Lower leg skin (tissue), 3 donors: ENCODE data around the gene TGFBI.

Experiments
- POLR2A ChIP-seq, 2 donors: fragments of 450-650 bp; IDR thresholded peaks; one replicate each; pipeline ENCODE4 v1.6.1; 2016 to 2017; ENCODE audit warnings: antibody characterized with exemption in 2 of 2, mild to moderate bottlenecking in 1 of 2, moderate library complexity in 1 of 2
- TF ChIP-seq, protein P1 (sequence below), 3 donors: fragments of 450-650 bp; IDR thresholded peaks; one replicate each; pipeline ENCODE4 v1.5.1; 2016; ENCODE audit warnings: antibody characterized with exemption in 3 of 3, mild to moderate bottlenecking in 3 of 3, moderate library complexity in 2 of 3

- TF ChIP-seq, protein P1, sequence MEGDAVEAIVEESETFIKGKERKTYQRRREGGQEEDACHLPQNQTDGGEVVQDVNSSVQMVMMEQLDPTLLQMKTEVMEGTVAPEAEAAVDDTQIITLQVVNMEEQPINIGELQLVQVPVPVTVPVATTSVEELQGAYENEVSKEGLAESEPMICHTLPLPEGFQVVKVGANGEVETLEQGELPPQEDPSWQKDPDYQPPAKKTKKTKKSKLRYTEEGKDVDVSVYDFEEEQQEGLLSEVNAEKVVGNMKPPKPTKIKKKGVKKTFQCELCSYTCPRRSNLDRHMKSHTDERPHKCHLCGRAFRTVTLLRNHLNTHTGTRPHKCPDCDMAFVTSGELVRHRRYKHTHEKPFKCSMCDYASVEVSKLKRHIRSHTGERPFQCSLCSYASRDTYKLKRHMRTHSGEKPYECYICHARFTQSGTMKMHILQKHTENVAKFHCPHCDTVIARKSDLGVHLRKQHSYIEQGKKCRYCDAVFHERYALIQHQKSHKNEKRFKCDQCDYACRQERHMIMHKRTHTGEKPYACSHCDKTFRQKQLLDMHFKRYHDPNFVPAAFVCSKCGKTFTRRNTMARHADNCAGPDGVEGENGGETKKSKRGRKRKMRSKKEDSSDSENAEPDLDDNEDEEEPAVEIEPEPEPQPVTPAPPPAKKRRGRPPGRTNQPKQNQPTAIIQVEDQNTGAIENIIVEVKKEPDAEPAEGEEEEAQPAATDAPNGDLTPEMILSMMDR (IDR thresholded peaks at IDR 0.05): no peak
- no peak for TF ChIP-seq POLR2A (IDR thresholded peaks at IDR 0.05)
Measured at GRCh38 chr5:136094189-136094912, 65.6 kb downstream of the TGFBI start.
